Measurements from ENCODE around the gene SIRT7. TPM values are rescaled to one million over a fixed set of nuclear protein-coding genes. Genes with fewer than 3 reads are reported as not detected.

The SIRT7 gene
- total RNA-seq, 1 donor from 2014 or later, result 30.2 TPM

GRCh38 chr17:81898029-81898866 is 19.7 kb downstream of the SIRT7 start:
- Histone ChIP-seq H3K4me1 (ENCODE audit: insufficient read depth, low read length) (peaks cover 32% of the 10 kb centered on the region), H4K20me1 (ENCODE audit: insufficient read depth, low read length) (peaks cover 17% of the 10 kb centered on the region), H3K9ac (ENCODE audit: low read length) (peak overlapping the region; percentile 81), H3K4me3 (ENCODE audit: insufficient read depth, low read depth, low read length) (no peak overlapping the region), H3K27ac (ENCODE audit: low read depth, low read length) (peak overlapping the region; percentile 95), H3K9me3 (ENCODE audit: insufficient read depth, low read depth, low read length) (no peaks in the 10 kb centered on the region), H3K36me3 (ENCODE audit: insufficient read depth, low read length) (peaks cover 4% of the 10 kb centered on the region), H3K79me2 (ENCODE audit: insufficient read depth, low read length) (peaks cover 28% of the 10 kb centered on the region), H3K27me3 (ENCODE audit: insufficient read depth, low read length) (no peaks in the 10 kb centered on the region), H2AFZ (ENCODE audit: low read depth, low read length) (no peak overlapping the region), H3K4me2 (ENCODE audit: low read length) (peak overlapping the region; percentile 70)
- Mint-ChIP-seq H3K36me3 (ENCODE audit: low read depth, unreplicated experiment) (peaks cover 13% of the 10 kb centered on the region), H3K9me3 (ENCODE audit: unreplicated experiment) (no peaks in the 10 kb centered on the region), H3K4me3 (ENCODE audit: unreplicated experiment) (peak overlapping the region; percentile 34), H3K4me1 (ENCODE audit: low read depth, unreplicated experiment) (peaks cover 12% of the 10 kb centered on the region), H3K27me3 (ENCODE audit: low read depth, unreplicated experiment) (no peaks in the 10 kb centered on the region), H3K27ac (ENCODE audit: unreplicated experiment) (peak overlapping the region; percentile 78)
- DNase-seq (ENCODE audit: low read depth) (peak; percentile 93), FAIRE-seq (peak; percentile 82)
- TF ChIP-seq EZH2 (IDR thresholded peaks at IDR 0.05; ENCODE audit: insufficient read depth, low read length) (no peak), CTCF (IDR thresholded peaks at IDR 0.05; ENCODE audit: insufficient read depth, low read depth, low read length) (no peak)

- DNase-seq (ENCODE audit: low read depth), result no peak
- H3K79me2 ChIP-seq (ENCODE audit: insufficient read depth, low read length), result peaks cover 46% of the 10 kb centered on the region
- FAIRE-seq, result no peak
- H4K20me1 ChIP-seq (ENCODE audit: insufficient read depth, low read length), result peaks cover 18% of the 10 kb centered on the region
- H3K9me3 ChIP-seq (ENCODE audit: insufficient read depth, low read depth, low read length), result no peaks in the 10 kb centered on the region
- Mint-ChIP-seq H3K27me3 (ENCODE audit: low read depth, unreplicated experiment) (no peaks in the 10 kb centered on the region), H3K27ac (ENCODE audit: unreplicated experiment) (no peak overlapping the region), H3K36me3 (ENCODE audit: low read depth, unreplicated experiment) (peaks cover 10% of the 10 kb centered on the region), H3K4me1 (ENCODE audit: low read depth, unreplicated experiment) (peaks cover 14% of the 10 kb centered on the region), H3K9me3 (ENCODE audit: unreplicated experiment) (no peaks in the 10 kb centered on the region), H3K4me3 (ENCODE audit: unreplicated experiment) (no peak overlapping the region)
- H3K27ac ChIP-seq (ENCODE audit: low read depth, low read length), result no peak overlapping the region
- peaks cover 4% of the 10 kb centered on the region for H3K36me3 ChIP-seq (ENCODE audit: insufficient read depth, low read length)
- H3K4me2 ChIP-seq (ENCODE audit: low read length), result no peak overlapping the region
- no peak for TF ChIP-seq CTCF (IDR thresholded peaks at IDR 0.05; ENCODE audit: insufficient read depth, low read depth, low read length)
- TF ChIP-seq EZH2 (IDR thresholded peaks at IDR 0.05; ENCODE audit: insufficient read depth, low read length), result no peak
- no peaks in the 10 kb centered on the region for H3K27me3 ChIP-seq (ENCODE audit: insufficient read depth, low read length)
- H3K9ac ChIP-seq (ENCODE audit: low read length), result no peak overlapping the region
- no peak overlapping the region for H3K4me3 ChIP-seq (ENCODE audit: insufficient read depth, low read depth, low read length)
- H3K4me1 ChIP-seq (ENCODE audit: insufficient read depth, low read length), result peaks cover 32% of the 10 kb centered on the region
- H2AFZ ChIP-seq (ENCODE audit: low read depth, low read length), result no peak overlapping the region
Measured at GRCh38 chr17:81895400-81895799, 22.6 kb downstream of the SIRT7 start.

GRCh38 chr17:81891303-81891552 is 26.7 kb downstream of the SIRT7 start:
- Mint-ChIP-seq H3K4me3 (ENCODE audit: unreplicated experiment) (peak overlapping the region; percentile 91), H3K4me1 (ENCODE audit: low read depth, unreplicated experiment) (peaks cover 16% of the 10 kb centered on the region), H3K27ac (ENCODE audit: unreplicated experiment) (peak overlapping the region; percentile 80), H3K9me3 (ENCODE audit: unreplicated experiment) (no peaks in the 10 kb centered on the region), H3K36me3 (ENCODE audit: low read depth, unreplicated experiment) (peaks cover 11% of the 10 kb centered on the region), H3K27me3 (ENCODE audit: low read depth, unreplicated experiment) (no peaks in the 10 kb centered on the region)
- Histone ChIP-seq H3K36me3 (ENCODE audit: insufficient read depth, low read length) (peaks cover 28% of the 10 kb centered on the region), H3K4me1 (ENCODE audit: insufficient read depth, low read length) (peaks cover 20% of the 10 kb centered on the region), H4K20me1 (ENCODE audit: insufficient read depth, low read length) (peaks cover 40% of the 10 kb centered on the region), H3K9me3 (ENCODE audit: insufficient read depth, low read depth, low read length) (no peaks in the 10 kb centered on the region), H3K9ac (ENCODE audit: low read length) (peak overlapping the region; percentile 97), H2AFZ (ENCODE audit: low read depth, low read length) (no peak overlapping the region), H3K27ac (ENCODE audit: low read depth, low read length) (peak overlapping the region; percentile 92), H3K4me2 (ENCODE audit: low read length) (peak overlapping the region; percentile 99), H3K79me2 (ENCODE audit: insufficient read depth, low read length) (peaks cover 76% of the 10 kb centered on the region), H3K27me3 (ENCODE audit: insufficient read depth, low read length) (no peaks in the 10 kb centered on the region), H3K4me3 (ENCODE audit: insufficient read depth, low read depth, low read length) (peak overlapping the region; percentile 93)
- DNase-seq (ENCODE audit: low read depth), result no peak
- FAIRE-seq, result no peak
- TF ChIP-seq EZH2 (IDR thresholded peaks at IDR 0.05; ENCODE audit: insufficient read depth, low read length) (no peak), CTCF (IDR thresholded peaks at IDR 0.05; ENCODE audit: insufficient read depth, low read depth, low read length) (no peak)
